ENCODE results near the gene CLN3. TPM values are rescaled to one million over a fixed set of nuclear protein-coding genes. Genes with fewer than 3 reads are reported as not detected.

CLN3 gene
- total and polyA plus RNA-seq, 2 of the 13 experiments (the other 11 are each of a cell fraction or from before 2014, with no cell fraction given): 23.4 to 46.8 TPM

DNA sequence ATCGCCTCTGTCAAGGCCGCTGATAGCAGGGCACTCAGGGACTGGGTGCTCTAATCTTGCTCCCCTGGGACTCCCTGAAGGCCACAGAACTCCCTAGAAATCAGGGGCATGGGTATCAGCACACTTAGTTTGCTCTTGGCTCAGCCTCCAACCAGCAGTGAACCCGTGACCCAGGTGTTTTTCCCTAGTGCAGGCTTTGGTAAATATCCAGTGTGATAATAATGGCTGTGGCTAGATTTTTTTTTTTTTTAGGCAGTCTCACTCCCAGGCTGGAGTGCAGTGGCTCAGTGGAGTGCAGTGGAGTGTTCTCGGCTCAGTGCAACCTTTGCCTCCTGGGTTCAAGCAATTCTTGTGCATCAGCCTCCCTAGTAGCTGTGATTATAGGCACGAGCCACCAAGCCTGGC lies 36.6 kb upstream of the CLN3 start (continued):
- TF ChIP-seq, protein P1, sequence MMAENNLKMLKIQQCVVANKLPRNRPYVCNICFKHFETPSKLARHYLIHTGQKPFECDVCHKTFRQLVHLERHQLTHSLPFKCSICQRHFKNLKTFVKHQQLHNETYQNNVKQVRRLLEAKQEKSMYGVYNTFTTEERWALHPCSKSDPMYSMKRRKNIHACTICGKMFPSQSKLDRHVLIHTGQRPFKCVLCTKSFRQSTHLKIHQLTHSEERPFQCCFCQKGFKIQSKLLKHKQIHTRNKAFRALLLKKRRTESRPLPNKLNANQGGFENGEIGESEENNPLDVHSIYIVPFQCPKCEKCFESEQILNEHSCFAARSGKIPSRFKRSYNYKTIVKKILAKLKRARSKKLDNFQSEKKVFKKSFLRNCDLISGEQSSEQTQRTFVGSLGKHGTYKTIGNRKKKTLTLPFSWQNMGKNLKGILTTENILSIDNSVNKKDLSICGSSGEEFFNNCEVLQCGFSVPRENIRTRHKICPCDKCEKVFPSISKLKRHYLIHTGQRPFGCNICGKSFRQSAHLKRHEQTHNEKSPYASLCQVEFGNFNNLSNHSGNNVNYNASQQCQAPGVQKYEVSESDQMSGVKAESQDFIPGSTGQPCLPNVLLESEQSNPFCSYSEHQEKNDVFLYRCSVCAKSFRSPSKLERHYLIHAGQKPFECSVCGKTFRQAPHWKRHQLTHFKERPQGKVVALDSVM (CRISPR knock-in tag; IDR thresholded peaks at IDR 0.05): no peak; the same call in 1 of the 2 replicates
- TF ChIP-seq HDAC1 (CRISPR knock-in tag; IDR thresholded peaks at IDR 0.05): peak; percentile 52
- no peak for TF ChIP-seq HDAC6 (IDR thresholded peaks at IDR 0.05; ENCODE audit: low read depth, low read length)
- TF ChIP-seq TMF1 (CRISPR knock-in tag; IDR thresholded peaks at IDR 0.05; ENCODE audit: low read depth): no peak
- TF ChIP-seq ZNF737 (CRISPR knock-in tag; IDR thresholded peaks at IDR 0.05; ENCODE audit: borderline replicate concordance): no peak
- TF ChIP-seq NR2F2 (IDR thresholded peaks at IDR 0.05; ENCODE audit: borderline replicate concordance, low read depth): no peak
- no peak for TF ChIP-seq ZNF570 (CRISPR knock-in tag; IDR thresholded peaks at IDR 0.05; ENCODE audit: borderline replicate concordance)
- TF ChIP-seq, protein P2, sequence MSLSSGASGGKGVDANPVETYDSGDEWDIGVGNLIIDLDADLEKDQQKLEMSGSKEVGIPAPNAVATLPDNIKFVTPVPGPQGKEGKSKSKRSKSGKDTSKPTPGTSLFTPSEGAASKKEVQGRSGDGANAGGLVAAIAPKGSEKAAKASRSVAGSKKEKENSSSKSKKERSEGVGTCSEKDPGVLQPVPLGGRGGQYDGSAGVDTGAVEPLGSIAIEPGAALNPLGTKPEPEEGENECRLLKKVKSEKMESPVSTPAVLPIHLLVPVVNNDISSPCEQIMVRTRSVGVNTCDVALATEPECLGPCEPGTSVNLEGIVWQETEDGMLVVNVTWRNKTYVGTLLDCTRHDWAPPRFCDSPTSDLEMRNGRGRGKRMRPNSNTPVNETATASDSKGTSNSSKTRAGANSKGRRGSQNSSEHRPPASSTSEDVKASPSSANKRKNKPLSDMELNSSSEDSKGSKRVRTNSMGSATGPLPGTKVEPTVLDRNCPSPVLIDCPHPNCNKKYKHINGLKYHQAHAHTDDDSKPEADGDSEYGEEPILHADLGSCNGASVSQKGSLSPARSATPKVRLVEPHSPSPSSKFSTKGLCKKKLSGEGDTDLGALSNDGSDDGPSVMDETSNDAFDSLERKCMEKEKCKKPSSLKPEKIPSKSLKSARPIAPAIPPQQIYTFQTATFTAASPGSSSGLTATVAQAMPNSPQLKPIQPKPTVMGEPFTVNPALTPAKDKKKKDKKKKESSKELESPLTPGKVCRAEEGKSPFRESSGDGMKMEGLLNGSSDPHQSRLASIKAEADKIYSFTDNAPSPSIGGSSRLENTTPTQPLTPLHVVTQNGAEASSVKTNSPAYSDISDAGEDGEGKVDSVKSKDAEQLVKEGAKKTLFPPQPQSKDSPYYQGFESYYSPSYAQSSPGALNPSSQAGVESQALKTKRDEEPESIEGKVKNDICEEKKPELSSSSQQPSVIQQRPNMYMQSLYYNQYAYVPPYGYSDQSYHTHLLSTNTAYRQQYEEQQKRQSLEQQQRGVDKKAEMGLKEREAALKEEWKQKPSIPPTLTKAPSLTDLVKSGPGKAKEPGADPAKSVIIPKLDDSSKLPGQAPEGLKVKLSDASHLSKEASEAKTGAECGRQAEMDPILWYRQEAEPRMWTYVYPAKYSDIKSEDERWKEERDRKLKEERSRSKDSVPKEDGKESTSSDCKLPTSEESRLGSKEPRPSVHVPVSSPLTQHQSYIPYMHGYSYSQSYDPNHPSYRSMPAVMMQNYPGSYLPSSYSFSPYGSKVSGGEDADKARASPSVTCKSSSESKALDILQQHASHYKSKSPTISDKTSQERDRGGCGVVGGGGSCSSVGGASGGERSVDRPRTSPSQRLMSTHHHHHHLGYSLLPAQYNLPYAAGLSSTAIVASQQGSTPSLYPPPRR (CRISPR knock-in tag; IDR thresholded peaks at IDR 0.05; ENCODE audit: borderline replicate concordance): no peak; the same call in 1 of the 2 replicates
- no peak for TF ChIP-seq PAWR (CRISPR knock-in tag; IDR thresholded peaks at IDR 0.05; ENCODE audit: borderline replicate concordance)
- TF ChIP-seq CREM (IDR thresholded peaks at IDR 0.05): no peak; the same call in 1 of the 2 replicates
- no peak for TF ChIP-seq CREM (CRISPR knock-in tag; IDR thresholded peaks at IDR 0.05)
- peak; percentile 86 for TF ChIP-seq RARA (CRISPR knock-in tag; IDR thresholded peaks at IDR 0.05)
- TF ChIP-seq NFKB2 (CRISPR knock-in tag; IDR thresholded peaks at IDR 0.05; ENCODE audit: borderline replicate concordance): no peak
- TF ChIP-seq REL (CRISPR knock-in tag; conservative IDR thresholded peaks at IDR 0.05): no peak
- no peak for TF ChIP-seq ZNF263 (CRISPR knock-in tag; IDR thresholded peaks at IDR 0.05)
- TF ChIP-seq, protein P3, sequence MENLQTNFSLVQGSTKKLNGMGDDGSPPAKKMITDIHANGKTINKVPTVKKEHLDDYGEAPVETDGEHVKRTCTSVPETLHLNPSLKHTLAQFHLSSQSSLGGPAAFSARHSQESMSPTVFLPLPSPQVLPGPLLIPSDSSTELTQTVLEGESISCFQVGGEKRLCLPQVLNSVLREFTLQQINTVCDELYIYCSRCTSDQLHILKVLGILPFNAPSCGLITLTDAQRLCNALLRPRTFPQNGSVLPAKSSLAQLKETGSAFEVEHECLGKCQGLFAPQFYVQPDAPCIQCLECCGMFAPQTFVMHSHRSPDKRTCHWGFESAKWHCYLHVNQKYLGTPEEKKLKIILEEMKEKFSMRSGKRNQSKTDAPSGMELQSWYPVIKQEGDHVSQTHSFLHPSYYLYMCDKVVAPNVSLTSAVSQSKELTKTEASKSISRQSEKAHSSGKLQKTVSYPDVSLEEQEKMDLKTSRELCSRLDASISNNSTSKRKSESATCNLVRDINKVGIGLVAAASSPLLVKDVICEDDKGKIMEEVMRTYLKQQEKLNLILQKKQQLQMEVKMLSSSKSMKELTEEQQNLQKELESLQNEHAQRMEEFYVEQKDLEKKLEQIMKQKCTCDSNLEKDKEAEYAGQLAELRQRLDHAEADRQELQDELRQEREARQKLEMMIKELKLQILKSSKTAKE (CRISPR knock-in tag; IDR thresholded peaks at IDR 0.05; ENCODE audit: borderline replicate concordance): no peak
- no peak for TF ChIP-seq ZNF564 (CRISPR knock-in tag; IDR thresholded peaks at IDR 0.05)
- no peak; the same call in 1 of the 2 replicates for TF ChIP-seq KDM2A (CRISPR knock-in tag; IDR thresholded peaks at IDR 0.05; ENCODE audit: borderline replicate concordance, low read depth)
- TF ChIP-seq, protein P4, sequence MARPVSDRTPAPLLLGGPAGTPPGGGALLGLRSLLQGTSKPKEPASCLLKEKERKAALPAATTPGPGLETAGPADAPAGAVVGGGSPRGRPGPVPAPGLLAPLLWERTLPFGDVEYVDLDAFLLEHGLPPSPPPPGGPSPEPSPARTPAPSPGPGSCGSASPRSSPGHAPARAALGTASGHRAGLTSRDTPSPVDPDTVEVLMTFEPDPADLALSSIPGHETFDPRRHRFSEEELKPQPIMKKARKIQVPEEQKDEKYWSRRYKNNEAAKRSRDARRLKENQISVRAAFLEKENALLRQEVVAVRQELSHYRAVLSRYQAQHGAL (CRISPR knock-in tag; IDR thresholded peaks at IDR 0.05; ENCODE audit: not compliant biosample characterization): no peak
- no peak for TF ChIP-seq GTF2F1 (IDR thresholded peaks at IDR 0.05; ENCODE audit: low read length)

All from HepG2 (cell line).